ENCODE results near the gene ZFHX2.

GRCh38 chr14:23525611-23526010, 26.0 kb downstream of the ZFHX2 start:
- TF ChIP-seq CTCF (IDR thresholded peaks at IDR 0.05; ENCODE audit: poor library complexity, severe bottlenecking), result no peak
- TF ChIP-seq POLR2AphosphoS5 (IDR thresholded peaks at IDR 0.05), result no peak
- TF ChIP-seq RAD21 (conservative IDR thresholded peaks at IDR 0.05), result no peak
